A673 (cell line): Measurements from ENCODE around the gene MORN1.

Experiments used
- EZH2 ChIP-seq: fragments of 200-600 bp; sonication (generic); IDR thresholded peaks from 2 replicates; pipeline ENCODE4 v1.6.1; 2017; ENCODE audit warnings: borderline replicate concordance, low read depth, mild to moderate bottlenecking, mixed read lengths, antibody characterized with exemption, low read length; ENCODE audit not compliant: poor library complexity, severe bottlenecking
- TF ChIP-seq, protein P1 (sequence below): fragments of 300-800, 200-600 bp; sonication (generic); conservative IDR thresholded peaks from 2 replicates; pipeline ENCODE4 v1.5.1; 2017; ENCODE audit warnings: low read depth, mild to moderate bottlenecking, antibody characterized with exemption, low read length, moderate library complexity, mixed read lengths

GRCh38 chr1:2346691-2347408 lies 44.5 kb downstream of the MORN1 start:
- TF ChIP-seq, protein P1, sequence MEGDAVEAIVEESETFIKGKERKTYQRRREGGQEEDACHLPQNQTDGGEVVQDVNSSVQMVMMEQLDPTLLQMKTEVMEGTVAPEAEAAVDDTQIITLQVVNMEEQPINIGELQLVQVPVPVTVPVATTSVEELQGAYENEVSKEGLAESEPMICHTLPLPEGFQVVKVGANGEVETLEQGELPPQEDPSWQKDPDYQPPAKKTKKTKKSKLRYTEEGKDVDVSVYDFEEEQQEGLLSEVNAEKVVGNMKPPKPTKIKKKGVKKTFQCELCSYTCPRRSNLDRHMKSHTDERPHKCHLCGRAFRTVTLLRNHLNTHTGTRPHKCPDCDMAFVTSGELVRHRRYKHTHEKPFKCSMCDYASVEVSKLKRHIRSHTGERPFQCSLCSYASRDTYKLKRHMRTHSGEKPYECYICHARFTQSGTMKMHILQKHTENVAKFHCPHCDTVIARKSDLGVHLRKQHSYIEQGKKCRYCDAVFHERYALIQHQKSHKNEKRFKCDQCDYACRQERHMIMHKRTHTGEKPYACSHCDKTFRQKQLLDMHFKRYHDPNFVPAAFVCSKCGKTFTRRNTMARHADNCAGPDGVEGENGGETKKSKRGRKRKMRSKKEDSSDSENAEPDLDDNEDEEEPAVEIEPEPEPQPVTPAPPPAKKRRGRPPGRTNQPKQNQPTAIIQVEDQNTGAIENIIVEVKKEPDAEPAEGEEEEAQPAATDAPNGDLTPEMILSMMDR, result no peak
- TF ChIP-seq EZH2, result no peak
